GM12865 (cell line): ENCODE results near the gene APOL3.
"Not testable (repeated sequence)": the region's sequence is repeated elsewhere in the genome, so short reads cannot be mapped to it uniquely, and the experiment has no call there.

Source experiments
- DNase-seq: peaks from one replicate; pipeline ENCODE4 v3.0.0; 2010; ENCODE audit warnings: low read depth
- H3K4me3 ChIP-seq: 2 replicates; pipeline ENCODE4 v1.5.1; 2011; ENCODE audit warnings: mild to moderate bottlenecking, low read depth, low read length, control low read depth
- TF ChIP-seq, protein P1 (sequence below): IDR thresholded peaks from 2 replicates; pipeline ENCODE4 v1.5.1; 2011; ENCODE audit warnings: low read length, control low read depth, low read depth, inconsistent platforms; ENCODE audit not compliant: insufficient read depth; ENCODE audit errors: missing control alignments

The APOL3 gene

DNA sequence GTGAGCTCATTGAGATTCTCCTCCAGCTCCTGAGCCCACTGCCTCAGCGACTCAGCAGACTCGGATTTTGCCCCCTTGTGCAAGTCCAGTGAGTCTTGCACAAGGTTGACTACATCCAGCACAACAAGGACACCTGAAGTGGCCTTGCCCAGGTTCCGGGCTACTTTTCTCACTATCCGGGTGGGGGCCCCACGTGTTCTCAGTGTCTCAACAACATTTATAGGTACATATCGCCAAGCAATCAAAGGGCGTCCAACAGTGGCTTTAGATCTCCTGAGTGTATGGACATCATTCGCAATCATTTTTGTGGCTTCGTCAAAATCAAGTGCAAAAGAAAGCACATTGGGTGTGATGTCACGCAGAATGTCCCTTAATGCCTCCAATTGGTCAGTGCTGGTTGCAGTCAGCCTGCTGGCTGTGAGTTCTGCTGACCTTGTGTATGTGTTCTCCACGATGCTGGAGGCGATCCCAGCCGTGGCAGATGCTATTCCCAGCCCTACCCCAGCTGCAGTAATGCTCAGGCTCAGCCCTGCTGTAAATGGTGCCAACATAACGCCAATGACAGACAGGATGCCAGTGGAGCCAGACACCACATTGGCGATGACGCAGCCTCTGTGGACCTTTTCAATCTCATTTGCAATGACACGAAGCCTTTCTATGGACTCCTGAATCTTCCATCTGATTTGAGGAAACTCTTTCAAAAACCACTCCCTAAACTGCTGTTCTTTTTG is 30.7 kb upstream of the APOL3 start:
- TF ChIP-seq, protein P1, sequence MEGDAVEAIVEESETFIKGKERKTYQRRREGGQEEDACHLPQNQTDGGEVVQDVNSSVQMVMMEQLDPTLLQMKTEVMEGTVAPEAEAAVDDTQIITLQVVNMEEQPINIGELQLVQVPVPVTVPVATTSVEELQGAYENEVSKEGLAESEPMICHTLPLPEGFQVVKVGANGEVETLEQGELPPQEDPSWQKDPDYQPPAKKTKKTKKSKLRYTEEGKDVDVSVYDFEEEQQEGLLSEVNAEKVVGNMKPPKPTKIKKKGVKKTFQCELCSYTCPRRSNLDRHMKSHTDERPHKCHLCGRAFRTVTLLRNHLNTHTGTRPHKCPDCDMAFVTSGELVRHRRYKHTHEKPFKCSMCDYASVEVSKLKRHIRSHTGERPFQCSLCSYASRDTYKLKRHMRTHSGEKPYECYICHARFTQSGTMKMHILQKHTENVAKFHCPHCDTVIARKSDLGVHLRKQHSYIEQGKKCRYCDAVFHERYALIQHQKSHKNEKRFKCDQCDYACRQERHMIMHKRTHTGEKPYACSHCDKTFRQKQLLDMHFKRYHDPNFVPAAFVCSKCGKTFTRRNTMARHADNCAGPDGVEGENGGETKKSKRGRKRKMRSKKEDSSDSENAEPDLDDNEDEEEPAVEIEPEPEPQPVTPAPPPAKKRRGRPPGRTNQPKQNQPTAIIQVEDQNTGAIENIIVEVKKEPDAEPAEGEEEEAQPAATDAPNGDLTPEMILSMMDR: no peak
- no peak overlapping the region for H3K4me3 ChIP-seq
- no peak for DNase-seq

DNA sequence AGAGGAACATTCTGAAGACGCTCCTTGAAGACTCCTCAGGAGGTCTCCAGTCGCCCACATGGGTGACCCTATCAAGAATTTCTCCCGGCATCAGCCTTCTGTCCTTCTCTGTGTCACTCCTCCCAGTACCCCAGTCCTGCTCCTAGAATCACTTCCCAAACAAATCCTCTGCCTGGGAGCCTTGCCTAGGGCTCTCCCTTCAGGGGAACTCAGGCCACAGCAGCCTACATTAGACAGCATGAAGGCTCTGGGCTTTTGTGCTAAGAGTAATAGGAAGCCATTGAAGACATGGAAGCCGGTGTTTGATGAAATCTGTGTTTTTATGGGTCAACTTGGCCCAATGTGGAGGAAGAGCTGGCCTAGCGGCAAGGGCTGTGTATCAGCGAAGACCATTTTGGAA is 27.3 kb upstream of the APOL3 start:
- not testable (repeated sequence) for H3K4me3 ChIP-seq, DNase-seq

DNA sequence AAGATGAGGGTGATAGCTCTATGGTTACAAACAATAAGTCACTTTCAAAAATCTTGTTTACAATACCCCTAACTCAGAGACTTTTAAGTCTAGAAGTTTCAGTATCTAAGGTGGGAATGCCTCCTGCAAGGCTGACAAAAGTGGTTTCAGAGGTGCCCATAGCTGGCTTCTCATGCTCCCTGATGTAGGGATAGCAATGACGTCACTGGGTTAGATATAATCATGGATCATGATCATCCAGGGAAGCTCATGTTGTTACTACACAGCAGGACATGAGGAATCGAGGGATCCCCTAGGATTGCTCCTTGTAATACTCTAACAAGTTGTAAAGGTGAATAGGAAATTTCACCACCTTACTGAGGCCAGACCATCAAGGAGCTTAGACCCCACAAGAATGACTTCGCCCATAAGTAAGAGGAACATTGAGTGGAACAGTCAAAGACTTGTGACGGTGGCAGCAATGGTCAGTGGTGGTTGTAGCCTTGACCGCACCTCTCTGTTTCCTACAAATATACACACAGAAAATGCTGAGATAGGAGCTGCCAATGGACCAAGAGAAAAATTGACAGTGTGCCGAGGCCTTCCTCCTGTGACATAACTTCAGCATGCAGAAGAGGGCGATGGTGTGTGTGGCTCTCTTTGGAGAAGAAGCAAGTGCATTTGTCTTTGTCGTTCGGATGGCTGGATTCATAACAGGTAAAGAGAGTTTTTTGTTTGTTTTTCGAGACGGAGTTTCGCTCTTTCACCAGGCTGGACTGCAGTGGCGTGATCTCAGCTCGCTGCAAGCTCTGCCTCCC is 25.5 kb upstream of the APOL3 start:
- DNase-seq: no peak
- TF ChIP-seq, protein P1: no peak
- H3K4me3 ChIP-seq: no peak overlapping the region

DNA sequence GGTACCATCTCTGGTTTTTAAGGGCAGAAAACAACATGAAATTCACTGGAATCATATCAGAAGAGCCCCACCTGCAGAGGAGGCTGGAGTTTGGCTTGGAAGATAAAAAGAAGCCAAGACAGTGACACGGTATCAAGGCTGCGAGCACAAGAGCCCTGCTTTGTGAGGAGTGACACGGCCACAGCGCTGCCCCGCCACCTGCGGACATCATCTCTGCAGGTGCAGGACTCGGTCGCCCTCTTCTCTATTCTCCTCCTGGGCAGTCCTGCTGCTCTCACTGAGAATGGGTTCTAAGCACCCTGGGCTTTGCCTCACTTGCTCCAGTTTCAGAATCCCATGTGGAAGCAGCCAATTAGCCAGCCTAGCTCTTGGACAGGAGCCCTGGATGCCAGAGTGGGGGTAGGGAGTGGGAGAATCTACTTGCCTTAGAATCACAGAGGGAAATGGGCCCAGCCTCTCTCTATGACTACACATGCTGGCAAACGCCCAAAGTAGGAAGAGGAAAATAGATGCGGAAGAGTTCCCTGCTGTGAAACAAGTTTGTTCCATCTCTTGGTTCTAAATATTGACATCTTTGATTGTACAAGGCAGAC is 24.0 kb upstream of the APOL3 start:
- no peak for DNase-seq
- TF ChIP-seq, protein P1: no peak
- H3K4me3 ChIP-seq: no peak overlapping the region

DNA sequence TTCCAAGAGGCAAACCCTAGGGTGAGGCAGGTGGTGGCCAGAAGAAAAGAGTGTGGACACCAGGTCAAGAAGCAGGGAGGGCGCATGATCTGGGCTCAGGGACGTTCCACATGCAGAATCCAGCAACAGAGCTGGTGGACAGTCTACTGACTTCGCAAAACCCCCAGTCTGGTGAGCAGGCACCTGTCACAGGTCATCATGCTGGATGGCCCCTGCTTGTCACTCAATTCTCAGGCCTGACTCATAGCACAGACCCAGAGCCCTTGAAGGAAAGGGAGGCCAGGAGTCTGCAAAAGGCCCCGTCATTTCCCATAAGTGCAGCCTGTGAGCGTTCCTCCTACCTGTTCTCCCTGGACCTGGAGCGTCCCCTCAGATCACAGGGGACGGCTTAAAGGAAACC is 22.9 kb upstream of the APOL3 start:
- H3K4me3 ChIP-seq: no peak overlapping the region
- TF ChIP-seq, protein P1: no peak
- DNase-seq: no peak

DNA sequence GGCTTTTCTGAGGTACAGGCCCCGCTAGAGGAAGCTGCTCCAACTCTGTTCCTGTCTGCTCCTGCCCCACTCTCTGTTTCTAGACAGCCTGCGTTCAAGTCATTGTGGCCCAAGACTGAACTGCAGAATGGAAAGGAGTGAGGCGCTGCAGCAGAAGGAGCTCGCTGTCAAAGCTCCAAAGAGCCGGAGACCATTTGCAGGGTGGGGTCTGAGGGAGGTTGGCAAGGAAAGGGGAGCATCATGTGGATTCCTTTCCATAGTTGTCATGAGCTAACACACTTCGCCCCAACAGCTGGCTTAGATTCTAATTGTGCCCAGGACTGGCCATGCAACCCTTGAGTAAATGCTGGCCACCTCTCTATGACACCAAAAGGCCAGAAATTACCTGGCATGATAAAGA is 22.3 kb upstream of the APOL3 start:
- TF ChIP-seq, protein P1: no peak
- no peak for DNase-seq
- no peak overlapping the region for H3K4me3 ChIP-seq

DNA sequence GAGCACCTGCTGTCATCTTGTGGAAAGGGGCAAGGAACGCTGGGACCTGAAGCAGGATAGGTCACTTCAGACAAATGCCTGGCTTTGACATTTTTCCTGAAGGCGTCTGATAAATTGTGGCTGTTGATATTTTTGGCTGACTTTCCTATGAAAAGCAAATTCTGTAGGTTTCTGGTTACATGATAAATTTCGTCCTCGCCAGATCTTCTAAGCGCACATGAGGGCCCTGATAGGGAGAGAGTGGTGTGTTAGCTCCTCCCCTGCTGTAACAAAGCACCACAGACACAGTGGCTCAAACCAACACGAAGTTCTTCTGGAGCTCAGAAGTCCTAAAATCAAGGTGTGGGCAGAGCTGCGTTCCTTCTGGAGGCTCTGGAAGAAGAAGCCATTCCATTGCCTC is 21.5 kb upstream of the APOL3 start:
- TF ChIP-seq, protein P1: no peak
- no peak overlapping the region for H3K4me3 ChIP-seq
- no peak for DNase-seq
